H1 (cell line): ENCODE measurements around the gene EZH2. TPM values are rescaled to one million over a fixed set of nuclear protein-coding genes. Genes with fewer than 3 reads are reported as not detected.

Experiments
- FOSL1 ChIP-seq: IDR thresholded peaks from 2 replicates; pipeline ENCODE4 v1.6.1; 2011; ENCODE audit warnings: mild to moderate bottlenecking, low read depth, low read length, moderate library complexity; ENCODE audit not compliant: insufficient read depth
- NRF1 ChIP-seq: IDR thresholded peaks from 2 replicates; pipeline ENCODE4 v1.6.1; 2011; ENCODE audit warnings: mild to moderate bottlenecking, low read depth, low read length, improper control_type of control experiment
- RNF2 ChIP-seq: fragments of 200-900, 300-1000 bp; sonication (generic); IDR thresholded peaks from 2 replicates; pipeline ENCODE4 v1.7.1; 2016; ENCODE audit warnings: borderline replicate concordance, low read depth, mild to moderate bottlenecking, antibody characterized with exemption, low read length; ENCODE audit not compliant: poor library complexity, severe bottlenecking; ENCODE audit errors: missing control alignments
- RXRA ChIP-seq: IDR thresholded peaks from 2 replicates; pipeline ENCODE4 v1.6.1; 2011; ENCODE audit warnings: low read depth, mild to moderate bottlenecking, low read length, moderate library complexity; ENCODE audit not compliant: insufficient read depth
- polyA plus RNA-seq, 7 experiments: library from polyadenylated mRNA; depleted of rRNA in 3 of 7; stranded (reverse) in 5 of 7; unstranded in 2 of 7; fragments of >200 nt in 5 of 7; fragments of 200-250 nt in 2 of 7; gene quantifications; 1 replicate in 5 of 7; 2 replicates in 1 of 7; 4 replicates in 1 of 7; pipeline versions ENCODE4 v1.2.1 to v1.2.3, GENCODE V29; 2011 to 2013; ENCODE audit warnings: missing spikeins in 2 of 7, mixed read lengths in 2 of 7
- total RNA-seq: library from RNA; stranded (reverse); fragmentation: NEBNext Ultra II Directional; extraction: Animal tissue kit (Norgen Biotek cat#: 25700); gene quantifications from 2 replicates; pipeline ENCODE4 v1.2.1, GENCODE V29; 2021

Gene EZH2
- total and polyA plus RNA-seq, 2 of the 8 experiments (the other 6 are each of a cell fraction or from before 2014, with no cell fraction given) = 28.9 to 49.0 TPM

- TF ChIP-seq RNF2 (no peak), FOSL1 (no peak), NRF1 (no peak), RXRA (no peak)
Observed at GRCh38 chr7:148903504-148903903, 19.4 kb upstream of the EZH2 start (continued).
